HT-29 (cell line): Measurements from ENCODE around the gene TBC1D14. TPM values are rescaled to one million over a fixed set of nuclear protein-coding genes. Genes with fewer than 3 reads are reported as not detected.
"Not testable (repeated sequence)": the region's sequence is repeated elsewhere in the genome, so short reads cannot be mapped to it uniquely, and the experiment has no call there.

ENCODE experiments used
- DNase-seq: peaks from one replicate; pipeline ENCODE4 v3.0.0-alpha.2; 2015; ENCODE audit warnings: low spot score
- total RNA-seq: library from RNA; depleted of rRNA; stranded (reverse); fragments of >200 nt; shearing (Covaris generic); gene quantifications from 2 replicates; pipeline ENCODE4 v1.2.3, GENCODE V29; 2014

TBC1D14 gene
- total RNA-seq, 1 experiment from 2014 or later = 54.5 TPM

DNA sequence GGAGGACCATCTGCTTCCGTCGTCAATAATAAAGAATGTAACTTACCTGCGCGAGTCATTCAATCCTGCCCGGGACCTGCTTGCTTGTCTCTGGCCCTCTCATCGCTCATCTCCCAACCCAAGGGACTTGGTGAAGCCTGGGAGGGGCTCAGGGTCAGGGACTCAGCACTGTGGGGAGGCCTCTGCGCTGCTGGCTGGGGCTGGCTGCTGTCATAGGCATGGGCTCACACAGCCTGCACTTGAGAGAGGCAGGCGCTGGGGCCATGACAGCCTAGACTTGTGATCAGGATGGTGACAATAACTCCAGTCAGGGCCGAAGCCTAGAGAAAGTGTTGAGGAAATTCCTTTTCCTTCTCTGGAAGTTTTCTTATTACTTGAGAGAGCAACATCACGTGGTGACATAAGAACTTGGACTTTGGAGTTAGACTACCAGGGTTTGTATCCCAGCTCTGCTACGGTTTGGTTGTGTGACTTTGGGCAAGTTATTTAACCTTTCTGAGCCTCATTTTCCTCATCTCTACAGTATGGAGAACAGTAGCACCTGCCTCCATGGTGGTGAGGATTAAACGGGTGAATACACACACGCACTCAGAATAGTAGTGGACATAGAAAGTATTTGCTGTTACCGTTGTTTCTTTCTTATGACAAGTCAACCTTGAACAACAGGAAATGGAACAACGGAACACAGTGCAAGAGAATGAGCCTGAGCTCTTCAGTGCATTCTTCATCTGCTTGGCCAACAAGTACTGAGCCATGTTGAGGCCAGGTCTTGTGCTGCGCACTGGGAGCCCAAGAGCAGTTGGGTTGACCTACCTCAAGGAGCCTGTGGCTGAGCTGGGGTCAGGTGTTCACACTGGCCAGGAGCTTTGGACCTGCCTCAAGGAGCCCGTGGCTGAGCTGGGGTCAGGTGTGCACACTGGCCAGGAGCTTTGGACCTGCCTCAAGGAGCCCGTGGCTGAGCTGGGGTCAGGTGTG is 60.5 kb downstream of the TBC1D14 start:
- no peak for DNase-seq

GRCh38 chr4:6971536-6972374 is 62.1 kb downstream of the TBC1D14 start:
- DNase-seq = no peak

- DNase-seq = no peak
These were observed 62.7 kb downstream of the TBC1D14 start for GRCh38 chr4:6972375-6972650.

GRCh38 chr4:6972911-6973310 is 63.3 kb downstream of the TBC1D14 start:
- DNase-seq = no peak

DNA sequence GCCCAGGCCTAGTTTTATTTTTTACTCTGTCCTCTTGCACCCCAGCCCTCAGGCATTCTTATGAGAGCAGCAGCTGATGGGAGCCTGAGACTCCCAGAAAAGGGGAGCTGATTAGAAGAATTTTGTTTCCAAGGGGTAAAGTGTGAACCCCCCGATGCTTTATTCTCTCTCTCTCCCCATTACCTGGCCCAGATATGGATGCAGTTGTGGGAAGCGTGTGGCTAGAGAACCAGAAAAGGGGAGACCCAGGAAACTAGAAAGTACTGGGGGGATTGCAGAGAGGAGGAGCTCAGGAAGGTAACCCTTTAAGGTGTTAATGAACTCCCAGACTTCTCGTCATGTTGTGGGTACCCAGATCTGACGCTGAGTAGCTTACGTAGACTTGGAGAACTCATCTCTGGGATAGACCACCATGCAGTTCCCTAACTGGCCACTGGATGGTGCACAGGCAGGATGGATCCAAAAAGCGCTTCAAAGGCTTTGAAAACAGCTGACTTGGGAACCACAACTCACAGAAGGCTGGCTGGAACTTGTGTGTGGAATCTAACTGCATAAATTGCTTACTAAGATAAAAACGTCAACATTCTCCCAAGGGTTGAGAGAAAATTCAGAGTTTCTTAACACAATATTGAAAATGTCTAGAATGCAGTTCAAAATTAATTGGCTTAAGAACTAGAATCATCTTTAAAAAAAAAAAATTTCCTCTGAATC is 64.7 kb downstream of the TBC1D14 start:
- peak; percentile 90 for DNase-seq

DNA sequence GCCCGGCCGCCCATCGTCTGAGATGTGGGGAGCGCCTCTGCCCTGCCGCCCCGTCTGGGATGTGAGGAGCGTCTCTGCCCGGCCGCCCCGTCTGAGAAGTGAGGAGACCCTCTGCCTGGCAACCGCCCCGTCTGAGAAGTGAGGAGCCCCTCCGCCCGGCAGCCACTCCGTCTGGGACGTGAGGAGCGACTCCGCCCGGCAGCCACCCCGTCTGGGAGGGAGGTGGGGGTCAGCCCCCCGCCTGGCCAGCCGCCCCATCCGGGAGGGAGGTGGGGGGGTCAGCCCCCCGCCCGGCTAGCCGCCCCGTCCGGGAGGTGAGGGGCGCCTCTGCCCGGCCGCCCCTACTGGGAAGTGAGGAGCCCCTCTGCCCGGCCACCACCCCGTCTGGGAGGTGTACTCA is 68.2 kb downstream of the TBC1D14 start:
- not testable (repeated sequence) for DNase-seq

DNA sequence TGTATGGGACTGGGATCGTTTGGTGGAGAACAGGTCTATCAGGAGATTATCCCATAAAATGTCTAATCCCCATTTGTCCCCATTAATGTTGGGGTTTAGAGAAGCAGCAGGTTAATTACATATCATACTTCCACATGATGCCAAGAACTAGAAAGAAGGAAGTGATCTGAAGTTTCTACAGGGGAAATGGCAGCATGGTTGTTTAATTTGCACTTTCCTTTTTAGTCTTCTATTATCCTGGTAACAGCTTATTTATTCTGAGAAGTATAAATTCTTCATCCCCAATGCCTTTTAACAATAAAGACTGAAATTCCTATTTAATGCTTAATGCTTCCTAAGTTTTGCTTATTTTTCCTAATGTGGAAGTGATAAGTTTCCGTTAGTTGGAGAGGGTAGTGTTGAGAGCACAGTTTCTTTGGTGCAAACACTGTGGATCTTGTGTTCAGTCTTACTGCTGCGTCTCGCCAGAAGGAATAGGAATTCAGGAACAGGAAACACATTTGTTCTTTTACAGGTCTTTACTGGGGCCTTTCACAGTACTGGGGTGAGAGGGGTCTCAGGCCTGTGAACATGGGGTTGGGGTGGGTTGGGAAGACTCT is 74.0 kb downstream of the TBC1D14 start:
- DNase-seq = no peak

DNA sequence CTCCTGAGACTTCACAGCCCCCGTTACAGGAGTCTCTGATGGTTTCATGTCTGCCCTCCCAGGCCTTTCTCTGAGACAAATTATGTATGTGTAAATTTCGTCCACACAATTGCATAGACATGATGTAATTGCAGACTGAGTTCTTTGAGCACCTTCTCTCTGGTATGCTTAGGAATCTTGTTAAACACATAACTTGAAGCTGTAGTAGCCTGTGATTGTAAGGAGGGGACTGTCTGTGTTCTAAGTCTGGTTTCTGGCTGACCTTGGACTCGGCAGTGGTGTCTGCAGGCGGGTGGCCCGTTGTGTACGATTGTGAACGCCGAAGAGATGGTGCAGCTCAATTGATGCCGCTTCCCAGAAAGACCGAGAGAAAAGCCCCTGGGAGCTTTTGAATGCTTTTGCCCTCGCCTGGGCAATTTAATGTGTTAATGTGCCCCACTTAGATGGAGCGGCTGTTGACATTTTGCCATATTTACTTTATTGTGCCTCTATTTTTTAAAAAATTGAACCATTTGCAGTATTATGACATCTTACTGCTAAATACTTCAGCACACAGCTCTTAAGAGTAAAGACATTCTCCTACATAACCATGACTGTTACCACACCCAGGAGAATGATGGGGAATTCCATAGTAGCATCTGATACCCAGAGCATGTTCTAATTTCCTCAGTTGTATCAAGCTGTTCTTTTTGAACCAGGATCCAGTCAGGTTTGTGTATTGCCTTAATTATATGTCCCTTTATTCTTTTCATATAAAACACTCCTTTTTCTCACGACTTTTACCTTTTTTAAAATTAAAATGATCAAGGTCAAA is 75.2 kb downstream of the TBC1D14 start:
- DNase-seq = no peak

GRCh38 chr4:6986072-6986780 is 76.6 kb downstream of the TBC1D14 start:
- no peak for DNase-seq

- DNase-seq = peak; percentile 95
These were observed 77.4 kb downstream of the TBC1D14 start for GRCh38 chr4:6986781-6987587.

GRCh38 chr4:6987588-6987961 is 77.9 kb downstream of the TBC1D14 start:
- peak; percentile 50 for DNase-seq

DNA sequence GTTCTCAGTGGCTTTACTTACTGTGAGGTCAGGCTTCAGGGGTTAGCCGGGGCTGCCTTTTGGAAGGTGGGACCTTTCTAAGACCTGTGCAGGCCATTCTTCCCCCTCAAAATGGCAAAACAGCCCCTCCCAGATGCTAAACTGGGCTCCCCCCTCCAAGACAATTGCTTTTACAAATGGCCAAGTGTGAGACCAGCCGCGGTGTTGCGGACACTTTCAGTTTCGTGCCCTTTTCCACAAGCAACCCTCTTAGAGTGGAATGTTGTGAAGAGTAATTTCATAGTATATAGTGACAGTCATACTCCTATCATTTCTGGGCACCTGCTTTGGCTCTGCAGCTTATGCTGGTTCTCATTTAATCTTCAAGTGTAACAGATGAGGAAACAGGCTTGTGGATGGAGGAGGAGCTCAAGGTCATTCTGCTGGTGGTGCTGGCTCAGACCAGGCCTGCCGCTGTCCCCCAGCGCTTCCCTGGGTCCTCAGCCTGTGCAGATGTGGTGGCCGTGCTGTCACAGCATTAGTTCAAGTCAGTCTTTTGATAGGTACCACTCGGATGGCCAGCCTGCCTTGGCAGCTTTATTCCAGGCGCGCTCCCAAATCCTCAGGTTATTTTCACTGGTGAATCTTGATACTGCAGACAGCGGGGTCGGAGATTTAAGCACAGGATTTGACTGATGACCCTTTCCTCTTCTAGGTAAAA is 78.5 kb downstream of the TBC1D14 start:
- DNase-seq = no peak

GRCh38 chr4:6989331-6989923 is 79.8 kb downstream of the TBC1D14 start:
- no peak for DNase-seq

GRCh38 chr4:6990661-6991060 is 81.0 kb downstream of the TBC1D14 start:
- no peak for DNase-seq

DNA sequence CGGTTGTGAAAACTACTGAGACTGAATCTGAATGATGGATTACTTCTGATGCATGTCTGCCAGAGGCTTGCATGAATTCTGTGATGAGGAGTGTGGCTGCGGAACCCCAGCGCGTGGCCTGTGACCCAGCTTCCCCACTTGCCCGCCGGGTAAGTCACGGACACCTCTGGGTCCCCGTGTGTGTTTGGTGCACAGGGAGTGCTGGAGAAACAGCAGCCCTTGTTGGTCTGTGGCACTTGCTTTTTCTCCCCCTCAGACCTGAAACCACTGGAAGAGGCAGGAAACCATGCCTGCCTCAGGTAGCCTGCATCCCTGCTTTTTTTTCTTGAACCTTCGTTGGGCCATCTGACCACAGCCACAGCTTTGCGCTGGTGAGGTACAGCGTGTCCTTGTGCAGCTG is 81.6 kb downstream of the TBC1D14 start:
- no peak for DNase-seq

GRCh38 chr4:6991771-6992557 is 82.3 kb downstream of the TBC1D14 start:
- DNase-seq = no peak
